Hepatocyte (in vitro differentiated cells): ENCODE measurements around the gene DAB2IP.

ENCODE experiments used
- EZH2 ChIP-seq: fragments of 200-600 bp; sonication (generic); IDR thresholded peaks from 2 replicates; pipeline ENCODE4 v1.6.1; 2016; ENCODE audit warnings: antibody characterized with exemption, mild to moderate bottlenecking, borderline replicate concordance
- EZH2phosphoT487 ChIP-seq: fragments of 200-600 bp; sonication (generic); IDR thresholded peaks from one replicate; pipeline ENCODE4 v1.6.1; 2018; ENCODE audit warnings: antibody characterized with exemption, mild to moderate bottlenecking, low read depth, moderate library complexity; ENCODE audit not compliant: unreplicated experiment, severe bottlenecking
- TF ChIP-seq, protein P1 (sequence below): fragments of 200-600 bp; sonication (generic); IDR thresholded peaks from 2 replicates; pipeline ENCODE4 v1.5.1; 2016; ENCODE audit warnings: antibody characterized with exemption, mild to moderate bottlenecking; ENCODE audit not compliant: poor library complexity

GRCh38 chr9:121655231-121655755, 3.9 kb downstream of the DAB2IP start:
- TF ChIP-seq, protein P1, sequence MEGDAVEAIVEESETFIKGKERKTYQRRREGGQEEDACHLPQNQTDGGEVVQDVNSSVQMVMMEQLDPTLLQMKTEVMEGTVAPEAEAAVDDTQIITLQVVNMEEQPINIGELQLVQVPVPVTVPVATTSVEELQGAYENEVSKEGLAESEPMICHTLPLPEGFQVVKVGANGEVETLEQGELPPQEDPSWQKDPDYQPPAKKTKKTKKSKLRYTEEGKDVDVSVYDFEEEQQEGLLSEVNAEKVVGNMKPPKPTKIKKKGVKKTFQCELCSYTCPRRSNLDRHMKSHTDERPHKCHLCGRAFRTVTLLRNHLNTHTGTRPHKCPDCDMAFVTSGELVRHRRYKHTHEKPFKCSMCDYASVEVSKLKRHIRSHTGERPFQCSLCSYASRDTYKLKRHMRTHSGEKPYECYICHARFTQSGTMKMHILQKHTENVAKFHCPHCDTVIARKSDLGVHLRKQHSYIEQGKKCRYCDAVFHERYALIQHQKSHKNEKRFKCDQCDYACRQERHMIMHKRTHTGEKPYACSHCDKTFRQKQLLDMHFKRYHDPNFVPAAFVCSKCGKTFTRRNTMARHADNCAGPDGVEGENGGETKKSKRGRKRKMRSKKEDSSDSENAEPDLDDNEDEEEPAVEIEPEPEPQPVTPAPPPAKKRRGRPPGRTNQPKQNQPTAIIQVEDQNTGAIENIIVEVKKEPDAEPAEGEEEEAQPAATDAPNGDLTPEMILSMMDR, result no peak
- no peak for TF ChIP-seq EZH2
- TF ChIP-seq EZH2phosphoT487, result no peak
